Panc1 (cell line): Measurements from ENCODE around the gene NUDT3.

Experiments used
- POLR2AphosphoS5 ChIP-seq: IDR thresholded peaks from 2 replicates; pipeline ENCODE4 v1.6.1; 2012; ENCODE audit warnings: mild to moderate bottlenecking, low read depth, low read length, moderate library complexity
- SIN3A ChIP-seq: IDR thresholded peaks from 2 replicates; pipeline ENCODE4 v1.6.1; 2012; ENCODE audit warnings: low read depth, mild to moderate bottlenecking, low read length, moderate library complexity, borderline replicate concordance; ENCODE audit not compliant: insufficient read depth
- TCF7L2 ChIP-seq: IDR thresholded peaks from 2 replicates; pipeline ENCODE4 v1.6.1; 2011; ENCODE audit warnings: mild to moderate bottlenecking, low read depth, low read length, inconsistent platforms
- TF ChIP-seq, protein P1 (sequence below): fragments of 450-650 bp; IDR thresholded peaks from 2 replicates; pipeline ENCODE4 v1.5.1; 2017; ENCODE audit warnings: mild to moderate bottlenecking
- TF ChIP-seq, protein P2 (sequence below), 2 experiments: IDR thresholded peaks; 2 replicates each; pipeline ENCODE4 v1.6.1; 2011 to 2012; ENCODE audit warnings: low read depth in 2 of 2, control low read depth in 1 of 2, low read length in 1 of 2, mild to moderate bottlenecking in 1 of 2, moderate library complexity in 1 of 2; ENCODE audit not compliant: insufficient read depth in 1 of 2

DNA sequence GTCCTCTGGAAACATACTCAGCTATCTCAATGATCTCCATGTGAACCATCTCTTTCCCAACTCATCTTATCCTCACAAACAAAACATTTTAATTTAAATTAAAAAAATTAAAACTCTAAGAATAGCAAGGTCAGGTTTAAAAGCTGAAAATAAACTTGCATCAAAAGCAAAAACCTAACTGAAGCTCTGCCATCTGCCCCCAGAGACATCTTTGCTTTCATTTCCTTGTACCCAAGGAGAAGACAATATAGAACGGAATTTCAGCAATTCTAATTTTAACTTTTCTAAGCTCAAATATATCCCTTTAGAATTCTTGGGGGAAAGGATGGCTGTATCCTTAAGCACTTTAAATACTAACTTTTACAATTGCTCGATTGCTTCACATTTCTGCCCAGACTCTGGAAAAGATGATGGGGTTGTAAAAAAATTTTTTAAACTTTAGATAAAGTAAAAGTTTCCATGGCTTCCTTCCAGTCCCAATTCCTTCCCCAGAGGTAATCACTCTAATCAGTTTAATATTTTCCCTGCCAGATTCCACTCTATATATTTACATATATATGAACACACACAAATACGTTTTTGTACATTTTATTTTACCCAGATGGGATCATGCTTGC is 74.5 kb downstream of the NUDT3 start:
- TF ChIP-seq, protein P1, sequence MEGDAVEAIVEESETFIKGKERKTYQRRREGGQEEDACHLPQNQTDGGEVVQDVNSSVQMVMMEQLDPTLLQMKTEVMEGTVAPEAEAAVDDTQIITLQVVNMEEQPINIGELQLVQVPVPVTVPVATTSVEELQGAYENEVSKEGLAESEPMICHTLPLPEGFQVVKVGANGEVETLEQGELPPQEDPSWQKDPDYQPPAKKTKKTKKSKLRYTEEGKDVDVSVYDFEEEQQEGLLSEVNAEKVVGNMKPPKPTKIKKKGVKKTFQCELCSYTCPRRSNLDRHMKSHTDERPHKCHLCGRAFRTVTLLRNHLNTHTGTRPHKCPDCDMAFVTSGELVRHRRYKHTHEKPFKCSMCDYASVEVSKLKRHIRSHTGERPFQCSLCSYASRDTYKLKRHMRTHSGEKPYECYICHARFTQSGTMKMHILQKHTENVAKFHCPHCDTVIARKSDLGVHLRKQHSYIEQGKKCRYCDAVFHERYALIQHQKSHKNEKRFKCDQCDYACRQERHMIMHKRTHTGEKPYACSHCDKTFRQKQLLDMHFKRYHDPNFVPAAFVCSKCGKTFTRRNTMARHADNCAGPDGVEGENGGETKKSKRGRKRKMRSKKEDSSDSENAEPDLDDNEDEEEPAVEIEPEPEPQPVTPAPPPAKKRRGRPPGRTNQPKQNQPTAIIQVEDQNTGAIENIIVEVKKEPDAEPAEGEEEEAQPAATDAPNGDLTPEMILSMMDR, result no peak
- no peak for TF ChIP-seq POLR2AphosphoS5
- TF ChIP-seq, protein P2, sequence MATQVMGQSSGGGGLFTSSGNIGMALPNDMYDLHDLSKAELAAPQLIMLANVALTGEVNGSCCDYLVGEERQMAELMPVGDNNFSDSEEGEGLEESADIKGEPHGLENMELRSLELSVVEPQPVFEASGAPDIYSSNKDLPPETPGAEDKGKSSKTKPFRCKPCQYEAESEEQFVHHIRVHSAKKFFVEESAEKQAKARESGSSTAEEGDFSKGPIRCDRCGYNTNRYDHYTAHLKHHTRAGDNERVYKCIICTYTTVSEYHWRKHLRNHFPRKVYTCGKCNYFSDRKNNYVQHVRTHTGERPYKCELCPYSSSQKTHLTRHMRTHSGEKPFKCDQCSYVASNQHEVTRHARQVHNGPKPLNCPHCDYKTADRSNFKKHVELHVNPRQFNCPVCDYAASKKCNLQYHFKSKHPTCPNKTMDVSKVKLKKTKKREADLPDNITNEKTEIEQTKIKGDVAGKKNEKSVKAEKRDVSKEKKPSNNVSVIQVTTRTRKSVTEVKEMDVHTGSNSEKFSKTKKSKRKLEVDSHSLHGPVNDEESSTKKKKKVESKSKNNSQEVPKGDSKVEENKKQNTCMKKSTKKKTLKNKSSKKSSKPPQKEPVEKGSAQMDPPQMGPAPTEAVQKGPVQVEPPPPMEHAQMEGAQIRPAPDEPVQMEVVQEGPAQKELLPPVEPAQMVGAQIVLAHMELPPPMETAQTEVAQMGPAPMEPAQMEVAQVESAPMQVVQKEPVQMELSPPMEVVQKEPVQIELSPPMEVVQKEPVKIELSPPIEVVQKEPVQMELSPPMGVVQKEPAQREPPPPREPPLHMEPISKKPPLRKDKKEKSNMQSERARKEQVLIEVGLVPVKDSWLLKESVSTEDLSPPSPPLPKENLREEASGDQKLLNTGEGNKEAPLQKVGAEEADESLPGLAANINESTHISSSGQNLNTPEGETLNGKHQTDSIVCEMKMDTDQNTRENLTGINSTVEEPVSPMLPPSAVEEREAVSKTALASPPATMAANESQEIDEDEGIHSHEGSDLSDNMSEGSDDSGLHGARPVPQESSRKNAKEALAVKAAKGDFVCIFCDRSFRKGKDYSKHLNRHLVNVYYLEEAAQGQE (IDR thresholded peaks at IDR 0.05; ENCODE audit: insufficient read depth in 1 of 2, low read depth in 2 of 2, low read length in 1 of 2), result no peak
- no peak for TF ChIP-seq SIN3A
- no peak for TF ChIP-seq TCF7L2
